SK-MEL-5 (cell line): ENCODE results near the gene S100A10. TPM values are rescaled to one million over a fixed set of nuclear protein-coding genes. Genes with fewer than 3 reads are reported as not detected.

Experiments used
- DNase-seq: peaks from one replicate; pipeline ENCODE4 v3.0.0-alpha.2; 2016; ENCODE audit warnings: low read depth, low spot score
- in situ Hi-C: cut with HindIII; loops from 2 replicates; pipeline ENCODE4 v1.10.0; 2016; ENCODE audit warnings: low sequenced_read_pairs, high pct_unique_total_duplicates, low pct_unique_long_range_greater_than_20kb
- total RNA-seq: library from RNA; depleted of rRNA; stranded (reverse); fragments of >200 nt; shearing (Covaris generic); gene quantifications from 2 replicates; pipeline ENCODE4 v1.2.3, GENCODE V29; 2014

Gene S100A10
- total RNA-seq, 1 experiment from 2014 or later, result 89.9 TPM

- in situ Hi-C loops, result no loop called here
- DNase-seq, result no peak
These were observed 27.2 kb upstream of the S100A10 start for GRCh38 chr1:152020849-152021248.

- peak; percentile 79 for DNase-seq
These were observed 24.9 kb upstream of the S100A10 start for GRCh38 chr1:152018537-152018936.

GRCh38 chr1:152015766-152016165, 22.1 kb upstream of the S100A10 start:
- peak; percentile 28 for DNase-seq
- in situ Hi-C loops, result no loop called here

More at GRCh38 chr1:152018537-152018936, 24.9 kb upstream of the S100A10 start:
- in situ Hi-C loops, result no loop called here

GRCh38 chr1:152014943-152015342, 21.3 kb upstream of the S100A10 start:
- DNase-seq, result no peak
- in situ Hi-C loops, result loop anchor here (5.0 kb wide), 1 partner anchor 93 kb away; no protein-coding TSS in a partner anchor

GRCh38 chr1:152013664-152014237, 20.1 kb upstream of the S100A10 start:
- peak; percentile 80 for DNase-seq
- in situ Hi-C loops, result loop anchor here (5.0 kb wide), 1 partner anchor 91 kb away; no protein-coding TSS in a partner anchor

GRCh38 chr1:152009691-152010090, 16.0 kb upstream of the S100A10 start:
- in situ Hi-C loops, result loop anchor here (5.0 kb wide), 1 partner anchor 87 kb away; no protein-coding TSS in a partner anchor

GRCh38 chr1:152007047-152007446, 13.4 kb upstream of the S100A10 start:
- in situ Hi-C loops, result no loop called here
- DNase-seq, result no peak

More at GRCh38 chr1:152009691-152010090, 16.0 kb upstream of the S100A10 start:
- DNase-seq, result no peak

GRCh38 chr1:152005360-152005912, 11.8 kb upstream of the S100A10 start:
- DNase-seq, result no peak
- in situ Hi-C loops, result no loop called here

GRCh38 chr1:152003846-152004442, 10.3 kb upstream of the S100A10 start:
- in situ Hi-C loops, result no loop called here
- peak; percentile 69 for DNase-seq

- in situ Hi-C loops, result no loop called here
- DNase-seq, result no peak
These were observed 9.3 kb upstream of the S100A10 start for GRCh38 chr1:152002960-152003359.

- in situ Hi-C loops, result no loop called here
- DNase-seq, result peak; percentile 95
These were observed 8.2 kb upstream of the S100A10 start for GRCh38 chr1:152001631-152002584.

- in situ Hi-C loops, result no loop called here
- DNase-seq, result no peak
These were observed 7.4 kb upstream of the S100A10 start for GRCh38 chr1:152000964-152001630.

- in situ Hi-C loops, result no loop called here
- DNase-seq, result no peak
These were observed 5.1 kb upstream of the S100A10 start for GRCh38 chr1:151998611-151999362.

- in situ Hi-C loops, result no loop called here
These were observed 3.6 kb upstream of the S100A10 start for GRCh38 chr1:151997284-151997570.

GRCh38 chr1:151995774-151996173, 2.1 kb upstream of the S100A10 start:
- no peak for DNase-seq
- in situ Hi-C loops, result no loop called here

More at GRCh38 chr1:151997284-151997570, 3.6 kb upstream of the S100A10 start:
- DNase-seq, result no peak

- in situ Hi-C loops, result no loop called here
These were observed 1.3 kb upstream of the S100A10 start for GRCh38 chr1:151994956-151995355.

More at GRCh38 chr1:151994956-151995355, 1.3 kb upstream of the S100A10 start:
- DNase-seq, result peak; percentile 26
